ENCODE results near the gene AIPL1. TPM values are rescaled to one million over a fixed set of nuclear protein-coding genes. Genes with fewer than 3 reads are reported as not detected.

Gene AIPL1
- total and polyA plus RNA-seq, 2 experiments from 2014 or later = 0.17 to 0.24 TPM

DNA sequence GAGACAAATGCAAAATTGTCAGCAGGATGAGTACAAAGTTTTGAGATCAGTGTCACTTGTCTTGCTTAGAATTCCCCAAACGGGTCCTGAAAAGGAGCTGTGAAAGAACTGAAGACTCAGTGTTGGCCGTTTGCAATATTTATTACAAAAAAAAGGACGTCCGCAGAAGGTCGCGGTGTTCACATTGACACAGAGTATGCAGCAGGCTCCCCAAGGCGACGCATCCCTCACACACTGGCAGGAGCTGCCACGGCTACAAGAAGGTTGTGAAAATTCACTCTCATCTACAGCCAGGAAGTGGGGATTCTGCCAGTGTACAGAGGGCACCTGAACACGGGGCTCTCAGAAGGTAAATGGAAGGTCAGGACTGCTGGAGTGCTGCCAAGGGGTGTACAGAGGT is 26.2 kb downstream of the AIPL1 start (continued):
- TF ChIP-seq, protein P1, sequence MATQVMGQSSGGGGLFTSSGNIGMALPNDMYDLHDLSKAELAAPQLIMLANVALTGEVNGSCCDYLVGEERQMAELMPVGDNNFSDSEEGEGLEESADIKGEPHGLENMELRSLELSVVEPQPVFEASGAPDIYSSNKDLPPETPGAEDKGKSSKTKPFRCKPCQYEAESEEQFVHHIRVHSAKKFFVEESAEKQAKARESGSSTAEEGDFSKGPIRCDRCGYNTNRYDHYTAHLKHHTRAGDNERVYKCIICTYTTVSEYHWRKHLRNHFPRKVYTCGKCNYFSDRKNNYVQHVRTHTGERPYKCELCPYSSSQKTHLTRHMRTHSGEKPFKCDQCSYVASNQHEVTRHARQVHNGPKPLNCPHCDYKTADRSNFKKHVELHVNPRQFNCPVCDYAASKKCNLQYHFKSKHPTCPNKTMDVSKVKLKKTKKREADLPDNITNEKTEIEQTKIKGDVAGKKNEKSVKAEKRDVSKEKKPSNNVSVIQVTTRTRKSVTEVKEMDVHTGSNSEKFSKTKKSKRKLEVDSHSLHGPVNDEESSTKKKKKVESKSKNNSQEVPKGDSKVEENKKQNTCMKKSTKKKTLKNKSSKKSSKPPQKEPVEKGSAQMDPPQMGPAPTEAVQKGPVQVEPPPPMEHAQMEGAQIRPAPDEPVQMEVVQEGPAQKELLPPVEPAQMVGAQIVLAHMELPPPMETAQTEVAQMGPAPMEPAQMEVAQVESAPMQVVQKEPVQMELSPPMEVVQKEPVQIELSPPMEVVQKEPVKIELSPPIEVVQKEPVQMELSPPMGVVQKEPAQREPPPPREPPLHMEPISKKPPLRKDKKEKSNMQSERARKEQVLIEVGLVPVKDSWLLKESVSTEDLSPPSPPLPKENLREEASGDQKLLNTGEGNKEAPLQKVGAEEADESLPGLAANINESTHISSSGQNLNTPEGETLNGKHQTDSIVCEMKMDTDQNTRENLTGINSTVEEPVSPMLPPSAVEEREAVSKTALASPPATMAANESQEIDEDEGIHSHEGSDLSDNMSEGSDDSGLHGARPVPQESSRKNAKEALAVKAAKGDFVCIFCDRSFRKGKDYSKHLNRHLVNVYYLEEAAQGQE (IDR thresholded peaks at IDR 0.05; ENCODE audit: unreplicated experiment) = no peak
- no peak for TF ChIP-seq EZH2phosphoT487 (IDR thresholded peaks at IDR 0.05; ENCODE audit: unreplicated experiment)

DNA sequence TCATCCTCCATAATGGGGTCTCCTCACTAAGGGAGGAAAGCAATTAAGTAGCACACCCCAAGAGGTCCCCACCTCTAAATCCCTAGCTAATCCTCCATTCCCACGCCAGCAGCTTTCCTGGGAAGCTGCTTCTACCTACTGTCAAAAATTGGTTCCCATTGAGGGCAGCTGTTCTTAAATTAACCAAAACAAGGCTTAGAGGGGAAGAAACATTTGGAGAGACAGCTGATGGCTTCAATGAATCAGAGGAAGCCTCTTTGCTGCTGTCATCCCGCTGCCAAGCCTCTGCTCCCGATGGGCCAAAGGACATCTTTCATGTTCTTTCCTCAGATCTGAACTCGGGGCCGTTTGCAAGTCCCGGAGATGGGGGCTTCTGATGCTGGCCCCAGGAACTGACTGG is 26.6 kb downstream of the AIPL1 start:
- Histone ChIP-seq H3K27me3 (ENCODE audit: insufficient read depth) (no peaks in the 10 kb centered on the region), H2AFZ (peak overlapping the region; percentile 14; the same call in 1 of the 2 replicates), H3K36me3 (ENCODE audit: insufficient read depth) (no peaks in the 10 kb centered on the region), H3K27ac (ENCODE audit: low read depth) (no peak overlapping the region), H3K4me1 (ENCODE audit: insufficient read depth) (no peaks in the 10 kb centered on the region), H3K4me2 (no peak overlapping the region), H3K9me2 (ENCODE audit: insufficient read depth) (no peaks in the 10 kb centered on the region), H3F3A (replicated peaks; ENCODE audit: low read depth) (no peaks in the 10 kb centered on the region), H4K20me1 (replicated peaks; ENCODE audit: insufficient read depth) (no peaks in the 10 kb centered on the region), H3K4me3 (no peak overlapping the region), H3K79me2 (replicated peaks; ENCODE audit: insufficient read depth) (no peaks in the 10 kb centered on the region)
- no peak overlapping the region for H3K4me3 Mint-ChIP-seq
- TF ChIP-seq, protein P2, sequence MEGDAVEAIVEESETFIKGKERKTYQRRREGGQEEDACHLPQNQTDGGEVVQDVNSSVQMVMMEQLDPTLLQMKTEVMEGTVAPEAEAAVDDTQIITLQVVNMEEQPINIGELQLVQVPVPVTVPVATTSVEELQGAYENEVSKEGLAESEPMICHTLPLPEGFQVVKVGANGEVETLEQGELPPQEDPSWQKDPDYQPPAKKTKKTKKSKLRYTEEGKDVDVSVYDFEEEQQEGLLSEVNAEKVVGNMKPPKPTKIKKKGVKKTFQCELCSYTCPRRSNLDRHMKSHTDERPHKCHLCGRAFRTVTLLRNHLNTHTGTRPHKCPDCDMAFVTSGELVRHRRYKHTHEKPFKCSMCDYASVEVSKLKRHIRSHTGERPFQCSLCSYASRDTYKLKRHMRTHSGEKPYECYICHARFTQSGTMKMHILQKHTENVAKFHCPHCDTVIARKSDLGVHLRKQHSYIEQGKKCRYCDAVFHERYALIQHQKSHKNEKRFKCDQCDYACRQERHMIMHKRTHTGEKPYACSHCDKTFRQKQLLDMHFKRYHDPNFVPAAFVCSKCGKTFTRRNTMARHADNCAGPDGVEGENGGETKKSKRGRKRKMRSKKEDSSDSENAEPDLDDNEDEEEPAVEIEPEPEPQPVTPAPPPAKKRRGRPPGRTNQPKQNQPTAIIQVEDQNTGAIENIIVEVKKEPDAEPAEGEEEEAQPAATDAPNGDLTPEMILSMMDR (conservative IDR thresholded peaks at IDR 0.05; ENCODE audit: low read depth in 2 of 2) = no peak
- TF ChIP-seq STAT1 (IDR thresholded peaks at IDR 0.05; ENCODE audit: unreplicated experiment) (no peak), JUNB (IDR thresholded peaks at IDR 0.05; ENCODE audit: unreplicated experiment) (no peak), ZNF331 (CRISPR knock-in tag; IDR thresholded peaks at IDR 0.05; ENCODE audit: low read depth) (no peak), POLR2AphosphoS5 (IDR thresholded peaks at IDR 0.05; ENCODE audit: low read depth) (no peak)
- H3K9me3 Mint-ChIP-seq = peaks cover 3% of the 10 kb centered on the region; the same call in 1 of the 3 replicates
- no peaks in the 10 kb centered on the region for H3K36me3 Mint-ChIP-seq (ENCODE audit: low read depth)
- no peak for ATAC-seq
- no peak for DNase-seq (ENCODE audit: low spot score)
- H3K4me1 Mint-ChIP-seq = peaks cover 2% of the 10 kb centered on the region; the same call in 2 of the 3 replicates
- H3K27me3 Mint-ChIP-seq (ENCODE audit: insufficient read depth, low read depth, poor library complexity) = peaks cover 4% of the 10 kb centered on the region
- no peak overlapping the region for H3K27ac Mint-ChIP-seq

DNA sequence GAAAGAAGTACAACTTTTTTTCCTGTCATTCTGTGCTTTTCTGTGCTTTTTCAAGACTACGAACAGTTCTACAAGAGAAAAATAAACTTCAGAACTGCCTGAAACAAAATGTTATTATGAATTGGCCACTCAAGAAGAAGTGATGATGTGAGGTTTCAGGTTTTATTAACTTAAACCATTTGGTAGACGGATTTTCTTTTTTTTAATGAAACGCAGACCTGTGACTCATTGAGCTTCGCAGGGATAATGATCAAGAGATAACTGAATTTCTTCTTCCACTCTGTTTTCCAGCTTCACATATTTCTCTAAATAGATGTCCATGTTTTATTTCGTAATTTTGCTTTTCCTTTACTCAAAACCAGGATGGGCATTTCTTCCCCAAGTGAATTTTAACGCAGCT is 32.7 kb downstream of the AIPL1 start:
- no peak overlapping the region for H3K4me2 ChIP-seq
- no peak overlapping the region for H3K4me3 ChIP-seq
- no peaks in the 10 kb centered on the region for H3K79me2 ChIP-seq (replicated peaks; ENCODE audit: insufficient read depth)
- no peaks in the 10 kb centered on the region for H3K27me3 ChIP-seq (ENCODE audit: insufficient read depth)
- Mint-ChIP-seq H3K4me1 (peaks cover 2% of the 10 kb centered on the region; the same call in 2 of the 3 replicates), H3K4me3 (no peak overlapping the region), H3K27me3 (ENCODE audit: insufficient read depth, low read depth, poor library complexity) (peaks cover 1% of the 10 kb centered on the region), H3K27ac (no peak overlapping the region), H3K9me3 (peaks cover 5% of the 10 kb centered on the region; the same call in 2 of the 3 replicates), H3K36me3 (ENCODE audit: low read depth) (no peaks in the 10 kb centered on the region)
- H4K20me1 ChIP-seq (replicated peaks; ENCODE audit: insufficient read depth) = no peaks in the 10 kb centered on the region
- H3K36me3 ChIP-seq (ENCODE audit: insufficient read depth) = no peaks in the 10 kb centered on the region
- ATAC-seq = no peak
- no peaks in the 10 kb centered on the region for H3K9me2 ChIP-seq (ENCODE audit: insufficient read depth)
- no peak overlapping the region for H3K27ac ChIP-seq (ENCODE audit: low read depth)
- no peaks in the 10 kb centered on the region for H3F3A ChIP-seq (replicated peaks; ENCODE audit: low read depth)
- DNase-seq (ENCODE audit: low spot score) = no peak
- no peaks in the 10 kb centered on the region for H3K4me1 ChIP-seq (ENCODE audit: insufficient read depth)
- no peak overlapping the region for H2AFZ ChIP-seq
- TF ChIP-seq NANOG (IDR thresholded peaks at IDR 0.05; ENCODE audit: borderline replicate concordance) (no peak), POLR2AphosphoS5 (IDR thresholded peaks at IDR 0.05; ENCODE audit: low read depth) (no peak), EZH2 (IDR thresholded peaks at IDR 0.05; ENCODE audit: low read depth, unreplicated experiment) (no peak), JUNB (IDR thresholded peaks at IDR 0.05; ENCODE audit: unreplicated experiment) (no peak), STAT1 (IDR thresholded peaks at IDR 0.05; ENCODE audit: unreplicated experiment) (no peak), CREB1 (CRISPR knock-in tag; IDR thresholded peaks at IDR 0.05; ENCODE audit: low read depth) (no peak), EZH2phosphoT487 (IDR thresholded peaks at IDR 0.05; ENCODE audit: unreplicated experiment) (no peak), ZNF114 (CRISPR knock-in tag; IDR thresholded peaks at IDR 0.05) (no peak)
- TF ChIP-seq, protein P1 (IDR thresholded peaks at IDR 0.05; ENCODE audit: unreplicated experiment) = no peak
- TF ChIP-seq, protein P3, sequence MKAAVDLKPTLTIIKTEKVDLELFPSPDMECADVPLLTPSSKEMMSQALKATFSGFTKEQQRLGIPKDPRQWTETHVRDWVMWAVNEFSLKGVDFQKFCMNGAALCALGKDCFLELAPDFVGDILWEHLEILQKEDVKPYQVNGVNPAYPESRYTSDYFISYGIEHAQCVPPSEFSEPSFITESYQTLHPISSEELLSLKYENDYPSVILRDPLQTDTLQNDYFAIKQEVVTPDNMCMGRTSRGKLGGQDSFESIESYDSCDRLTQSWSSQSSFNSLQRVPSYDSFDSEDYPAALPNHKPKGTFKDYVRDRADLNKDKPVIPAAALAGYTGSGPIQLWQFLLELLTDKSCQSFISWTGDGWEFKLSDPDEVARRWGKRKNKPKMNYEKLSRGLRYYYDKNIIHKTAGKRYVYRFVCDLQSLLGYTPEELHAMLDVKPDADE (IDR thresholded peaks at IDR 0.05) = no peak
